ENCODE data around the gene IFNK.

Gene IFNK

GRCh38 chr9:27514551-27514950 is 9.5 kb upstream of the IFNK start:
- peak; percentile 70 for DNase-seq (ENCODE audit: low spot score)

- no peak for DNase-seq (ENCODE audit: low spot score)
Observed at GRCh38 chr9:27518006-27518405, 6.1 kb upstream of the IFNK start.

GRCh38 chr9:27518809-27519208 is 5.3 kb upstream of the IFNK start:
- no peak for DNase-seq (ENCODE audit: low spot score)

- DNase-seq (ENCODE audit: low spot score): no peak
Observed at GRCh38 chr9:27519466-27520465, 4.3 kb upstream of the IFNK start.

- no peak for DNase-seq (ENCODE audit: low spot score)
Observed at GRCh38 chr9:27520986-27521385, 3.1 kb upstream of the IFNK start.

GRCh38 chr9:27523141-27523540 is 949 bp upstream of the IFNK start:
- DNase-seq (ENCODE audit: low spot score): no peak

DNA sequence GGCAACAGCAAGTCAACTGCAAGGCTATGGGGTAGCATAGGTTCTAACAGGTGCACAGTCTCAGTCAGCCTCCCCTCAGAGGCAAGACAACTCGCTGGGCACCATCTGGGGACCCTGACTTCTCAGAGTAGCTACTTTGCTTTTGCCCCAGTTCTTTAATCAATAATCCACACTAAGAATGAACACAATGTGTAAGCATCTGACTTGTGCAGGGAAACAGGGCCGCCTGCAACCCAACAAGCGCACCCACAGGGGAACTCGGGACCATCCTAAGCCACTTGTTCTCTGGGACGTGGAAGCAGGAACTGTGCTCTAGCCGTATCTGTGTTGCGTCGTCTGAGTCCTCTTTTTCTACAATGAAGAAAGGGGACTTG is 3.6 kb downstream of the IFNK start:
- DNase-seq (ENCODE audit: low spot score): no peak

DNA sequence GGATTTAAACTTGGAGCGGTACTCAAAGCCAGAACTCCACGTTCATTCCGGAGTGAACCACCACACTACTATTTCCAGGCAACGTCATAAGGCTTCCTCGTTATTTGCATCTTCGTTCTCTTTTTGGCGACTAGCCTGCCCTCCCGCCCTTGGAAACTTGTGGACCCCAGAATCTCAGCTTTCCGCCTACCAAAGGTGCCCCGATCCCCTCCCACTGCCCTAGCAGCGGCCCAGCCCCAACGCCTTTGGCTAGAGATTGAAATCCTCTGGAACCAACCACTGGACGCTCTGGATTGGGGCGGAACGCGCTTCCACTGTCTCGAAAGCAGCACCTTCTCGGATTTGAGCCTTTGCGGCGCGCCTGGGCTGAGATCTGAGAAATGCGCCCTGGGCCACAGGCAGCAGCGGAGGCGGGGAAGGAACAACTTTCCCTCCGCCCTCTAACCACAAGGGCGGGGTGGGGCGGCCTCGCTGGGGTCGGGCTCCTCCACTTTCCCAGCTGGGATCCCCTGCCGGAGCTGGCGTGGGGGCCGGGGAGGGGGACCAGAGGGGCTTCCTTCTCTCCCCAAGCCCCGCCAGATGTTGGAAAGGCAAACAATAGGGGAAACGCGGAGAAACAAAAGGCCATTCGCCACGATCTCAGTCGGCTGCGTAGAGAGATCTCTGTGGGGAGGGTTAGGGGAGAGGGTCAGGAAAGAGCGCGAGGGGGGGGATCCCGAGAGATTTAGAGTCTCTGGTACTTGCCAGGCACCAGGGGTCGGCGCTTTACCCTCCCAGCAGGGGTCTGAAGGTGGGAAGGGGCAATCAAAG is 4.2 kb downstream of the IFNK start:
- peak; percentile 87 for DNase-seq (ENCODE audit: low spot score)

- DNase-seq (ENCODE audit: low spot score): peak; percentile 80
Observed at GRCh38 chr9:27528886-27529315, 4.8 kb downstream of the IFNK start.

DNA sequence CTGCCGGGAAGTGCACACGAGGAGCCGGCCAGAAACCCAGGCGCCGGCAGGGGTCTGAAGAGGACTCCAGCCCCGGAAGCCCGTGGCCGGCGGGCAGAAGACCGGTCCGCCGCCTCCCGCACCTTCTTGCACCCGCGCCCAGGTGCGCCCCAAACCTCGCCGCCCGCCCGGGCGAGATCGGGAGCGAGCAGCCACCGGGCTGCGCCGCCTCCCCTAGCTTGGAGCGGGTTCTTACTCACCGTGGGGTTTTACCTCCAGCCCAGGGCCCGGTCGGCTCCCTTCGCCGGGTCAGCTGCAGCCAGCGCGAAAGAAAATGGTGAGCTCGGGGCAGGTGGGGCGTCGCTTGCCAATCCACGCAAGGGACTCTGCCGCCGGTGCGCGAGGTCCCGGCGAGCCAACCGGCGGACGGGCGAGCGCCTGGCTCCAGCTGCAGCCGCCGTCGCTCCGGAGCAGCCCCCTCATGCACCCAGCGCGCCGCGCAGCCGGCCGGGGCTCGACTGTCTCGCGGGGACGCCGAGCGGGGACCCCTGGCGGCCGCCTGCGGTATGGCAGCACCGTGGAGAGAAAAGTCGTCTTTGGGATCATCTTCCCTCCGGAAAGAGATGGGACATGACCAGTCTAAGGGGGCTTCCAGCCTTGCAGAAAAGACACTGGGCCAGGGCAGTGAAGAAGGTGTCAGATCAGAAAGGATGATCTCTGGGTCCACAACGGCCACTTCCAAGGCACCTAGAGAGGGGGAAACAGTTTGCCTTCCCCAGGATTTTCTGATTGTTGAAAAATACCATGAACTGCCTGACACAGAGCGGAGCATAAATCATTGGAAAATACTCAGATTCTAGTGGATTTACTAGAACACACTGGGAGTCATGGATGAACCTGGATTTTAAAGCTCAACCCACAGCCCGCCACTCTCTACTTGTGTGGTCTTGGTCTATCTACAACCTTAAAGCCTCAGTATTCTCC is 5.5 kb downstream of the IFNK start, which contains the start of gene MOB3B:
TSS of gene MOB3B (minus strand) at position 499 of the 963 bp plus-strand sequence. CDS start 74,264 bp downstream, outside the sequence.
- peak; percentile 92 for DNase-seq (ENCODE audit: low spot score)

GRCh38 chr9:27530915-27531755 is 7.0 kb downstream of the IFNK start:
- no peak for DNase-seq (ENCODE audit: low spot score)

- no peak for DNase-seq (ENCODE audit: low spot score)
Observed at GRCh38 chr9:27532046-27532445, 8.0 kb downstream of the IFNK start.

GRCh38 chr9:27533311-27533710 is 9.2 kb downstream of the IFNK start:
- no peak for DNase-seq (ENCODE audit: low spot score)

DNA sequence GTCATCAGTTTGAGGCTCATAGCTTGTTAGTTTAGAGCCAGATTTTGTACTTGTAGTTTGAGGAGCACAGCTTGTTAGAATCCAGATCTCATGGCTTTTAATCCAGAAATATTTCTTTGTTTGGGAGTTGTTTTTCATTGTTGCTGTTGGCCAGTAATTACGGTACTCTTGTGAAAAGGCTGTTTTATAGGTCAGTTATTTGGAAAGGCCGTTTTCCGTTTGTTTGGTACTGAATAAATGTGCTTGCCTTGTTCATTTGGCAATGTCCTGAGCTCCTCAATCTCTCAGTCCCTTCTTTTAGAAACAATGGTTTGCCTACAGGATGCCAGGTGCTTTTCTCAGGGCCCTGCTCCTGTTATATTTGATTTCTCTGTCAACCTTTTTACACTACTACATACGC is 10.0 kb downstream of the IFNK start:
- DNase-seq (ENCODE audit: low spot score): no peak

GRCh38 chr9:27534658-27535209 is 10.6 kb downstream of the IFNK start:
- no peak for DNase-seq (ENCODE audit: low spot score)

DNA sequence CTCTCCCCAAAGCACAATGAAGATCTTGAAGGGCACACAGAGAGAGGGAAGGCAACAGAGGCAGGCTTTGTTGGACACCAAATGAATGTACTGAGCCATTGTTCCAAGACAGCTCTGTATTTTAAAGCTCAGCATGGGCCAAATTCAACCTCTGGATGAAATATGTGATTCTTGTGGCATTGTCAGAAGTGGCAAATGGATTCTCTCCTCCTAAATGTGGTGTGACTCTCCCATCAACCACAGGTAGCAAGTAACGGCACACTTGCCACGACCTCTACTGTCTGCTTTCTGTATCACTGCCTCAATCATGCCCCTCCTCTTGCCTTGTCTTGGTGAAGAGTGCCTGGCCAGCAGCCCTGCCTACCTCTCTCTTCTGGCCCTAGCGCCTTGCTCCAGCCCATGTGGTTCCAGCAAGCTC is 11.6 kb downstream of the IFNK start:
- no peak for DNase-seq (ENCODE audit: low spot score)

- no peak for DNase-seq (ENCODE audit: low spot score)
Observed at GRCh38 chr9:27536168-27536567, 12.1 kb downstream of the IFNK start.

DNA sequence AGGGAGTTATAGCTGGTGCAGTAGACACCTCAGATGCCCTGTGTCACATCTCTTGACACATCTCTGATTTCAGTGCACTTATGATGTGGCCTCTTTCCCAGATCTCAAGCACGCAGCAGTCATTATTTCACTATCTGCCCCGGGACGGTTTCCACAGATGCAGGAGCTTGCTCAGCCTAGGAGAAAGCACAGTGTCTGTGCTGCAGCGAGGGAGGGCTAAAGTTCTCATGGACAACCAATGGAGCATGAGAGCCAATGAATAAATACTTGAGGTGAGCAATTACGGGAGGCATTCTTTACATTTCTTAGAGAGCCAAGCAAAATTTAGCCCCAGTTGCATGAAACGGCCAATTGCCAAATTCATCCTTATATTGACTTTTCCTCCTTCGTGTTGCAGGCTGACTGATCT is 12.9 kb downstream of the IFNK start:
- DNase-seq (ENCODE audit: low spot score): no peak

DNA sequence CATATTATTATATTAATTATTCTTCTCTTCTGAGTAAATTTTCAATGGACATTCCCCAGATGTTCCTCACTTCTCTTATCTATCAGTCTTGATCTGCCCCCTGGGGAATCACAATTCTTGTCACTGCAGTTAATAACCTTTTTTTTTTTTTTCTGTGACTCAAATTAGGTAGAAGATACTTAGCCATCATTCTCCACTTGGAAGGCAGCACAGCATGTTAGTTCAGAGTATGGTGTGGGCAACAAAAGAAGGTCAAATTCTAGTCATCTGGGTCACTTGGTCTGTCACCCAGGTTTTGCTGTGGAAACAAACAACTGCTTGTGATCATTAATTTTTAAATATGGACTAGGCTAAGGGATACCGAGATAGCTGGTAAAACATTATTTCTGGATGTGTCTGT is 13.7 kb downstream of the IFNK start:
- no peak for DNase-seq (ENCODE audit: low spot score)

GRCh38 chr9:27538647-27539046 is 14.6 kb downstream of the IFNK start:
- no peak for DNase-seq (ENCODE audit: low spot score)

All from left forelimb (tissue), 1 donor.